OCI-LY7 (cell line): ENCODE results near the gene CDH19. TPM values are rescaled to one million over a fixed set of nuclear protein-coding genes. Genes with fewer than 3 reads are reported as not detected.
"Not testable (repeated sequence)": the region's sequence is repeated elsewhere in the genome, so short reads cannot be mapped to it uniquely, and the experiment has no call there.

ENCODE experiments used
- BruUV-seq: library from RNA; stranded (reverse); fragments of 400-500 nt; replicated peaks from 2 replicates; lab custom pipeline; 2021; lab: Mats Ljungman, UMichigan
- CTCF ChIA-PET: fragments of 300-600 bp; sonication (Branson Sonifier 250); formaldehyde crosslinking; loops from one replicate; lab custom pipeline; 2022; ENCODE audit warnings: antibody characterized with exemption; ENCODE audit not compliant: unreplicated experiment; lab: Charles Lee
- POLR2A ChIA-PET: fragments of 300-600 bp; sonication (Branson Sonifier 250); formaldehyde crosslinking; loops from one replicate; lab custom pipeline; 2022; ENCODE audit warnings: antibody characterized with exemption; lab: Charles Lee
- DNase-seq: peaks from one replicate; pipeline ENCODE4 v3.0.0-alpha.2; 2015; ENCODE audit warnings: low spot score
- H2AFZ ChIP-seq: fragments of 200-600 bp; sonication (generic), shearing (Covaris generic); 2 replicates; pipeline ENCODE4 v1.6.1; 2014; ENCODE audit warnings: mild to moderate bottlenecking, antibody characterized with exemption, low read length, moderate library complexity
- H3K27ac ChIP-seq: fragments of 200-600 bp; sonication (generic); 2 replicates; pipeline ENCODE4 v1.5.1; 2014; ENCODE audit warnings: mixed run types, low read depth, mild to moderate bottlenecking, moderate library complexity, low read length, inconsistent platforms; ENCODE audit not compliant: poor library complexity, severe bottlenecking
- H3K36me3 ChIP-seq: fragments of 200-600 bp; sonication (generic); 2 replicates; pipeline ENCODE4 v1.6.1; 2014; ENCODE audit warnings: mild to moderate bottlenecking, antibody characterized with exemption, low read length, moderate library complexity, mixed read lengths; ENCODE audit not compliant: insufficient read depth
- H3K4me1 ChIP-seq: fragments of 200-600 bp; sonication (generic); 2 replicates; pipeline ENCODE4 v1.5.1; 2014; ENCODE audit warnings: mild to moderate bottlenecking, low read length; ENCODE audit not compliant: insufficient read depth, poor library complexity, severe bottlenecking
- H3K4me2 ChIP-seq: fragments of 200-600 bp; sonication (generic); 2 replicates; pipeline ENCODE4 v1.6.1; 2014; ENCODE audit warnings: mild to moderate bottlenecking, low read length
- H3K4me3 ChIP-seq: fragments of 200-600 bp; sonication (generic); 2 replicates; pipeline ENCODE4 v1.5.1; 2014; ENCODE audit warnings: mild to moderate bottlenecking, low read depth, low read length; ENCODE audit not compliant: poor library complexity, severe bottlenecking
- H3K79me2 ChIP-seq: fragments of 200-600 bp; sonication (generic); 2 replicates; pipeline ENCODE4 v1.6.1; 2016; ENCODE audit warnings: low read depth, mild to moderate bottlenecking, low read length, moderate library complexity, mixed read lengths; ENCODE audit not compliant: insufficient read depth
- H3K9me2 ChIP-seq: fragments of 200-600 bp; sonication (generic); 2 replicates; pipeline ENCODE4 v1.6.1; 2016; ENCODE audit warnings: mild to moderate bottlenecking, low read length, mixed read lengths; ENCODE audit not compliant: insufficient read depth
- H3K9me3 ChIP-seq: fragments of 200-600 bp; sonication (generic); 2 replicates; pipeline ENCODE4 v1.6.1; 2014; ENCODE audit warnings: mild to moderate bottlenecking, mixed run types, low read length, mixed read lengths
- H4K20me1 ChIP-seq: fragments of 200-600 bp; sonication (generic); 2 replicates; pipeline ENCODE4 v1.6.1; 2014; ENCODE audit warnings: mild to moderate bottlenecking, antibody characterized with exemption, low read length, moderate library complexity, mixed read lengths; ENCODE audit not compliant: insufficient read depth
- EZH2phosphoT487 ChIP-seq: fragments of 200-600 bp; sonication (generic); IDR thresholded peaks from 2 replicates; pipeline ENCODE4 v1.6.1; 2018; ENCODE audit warnings: low read depth, borderline replicate concordance, mild to moderate bottlenecking, mixed run types, antibody characterized with exemption, low read length, moderate library complexity, mixed read lengths
- intact Hi-C: fragments of 100-400 bp; cut with micrococcal nuclease; formaldehyde crosslinking; loops from one replicate; pipeline ENCODE4 v1.10.0; 2022; ENCODE audit not compliant: unreplicated experiment
- total RNA-seq, 2 experiments: library from RNA; depleted of rRNA in 1 of 2; stranded (reverse); fragments of >200 nt in 1 of 2; shearing (Covaris generic) in 1 of 2; gene quantifications; 2 replicates each; pipeline ENCODE4 v1.2.3, GENCODE V29; 2014 to 2022
- TF ChIP-seq, protein P1 (sequence below): fragments of 200-600 bp; sonication (generic); conservative IDR thresholded peaks from 2 replicates; pipeline ENCODE4 v1.5.1; 2014; ENCODE audit warnings: mild to moderate bottlenecking, antibody characterized with exemption, low read length, moderate library complexity, mixed read lengths

The CDH19 gene
- total RNA-seq, 2 experiments from 2014 or later, result not detected

- no peak for TF ChIP-seq EZH2phosphoT487
- TF ChIP-seq, protein P1, sequence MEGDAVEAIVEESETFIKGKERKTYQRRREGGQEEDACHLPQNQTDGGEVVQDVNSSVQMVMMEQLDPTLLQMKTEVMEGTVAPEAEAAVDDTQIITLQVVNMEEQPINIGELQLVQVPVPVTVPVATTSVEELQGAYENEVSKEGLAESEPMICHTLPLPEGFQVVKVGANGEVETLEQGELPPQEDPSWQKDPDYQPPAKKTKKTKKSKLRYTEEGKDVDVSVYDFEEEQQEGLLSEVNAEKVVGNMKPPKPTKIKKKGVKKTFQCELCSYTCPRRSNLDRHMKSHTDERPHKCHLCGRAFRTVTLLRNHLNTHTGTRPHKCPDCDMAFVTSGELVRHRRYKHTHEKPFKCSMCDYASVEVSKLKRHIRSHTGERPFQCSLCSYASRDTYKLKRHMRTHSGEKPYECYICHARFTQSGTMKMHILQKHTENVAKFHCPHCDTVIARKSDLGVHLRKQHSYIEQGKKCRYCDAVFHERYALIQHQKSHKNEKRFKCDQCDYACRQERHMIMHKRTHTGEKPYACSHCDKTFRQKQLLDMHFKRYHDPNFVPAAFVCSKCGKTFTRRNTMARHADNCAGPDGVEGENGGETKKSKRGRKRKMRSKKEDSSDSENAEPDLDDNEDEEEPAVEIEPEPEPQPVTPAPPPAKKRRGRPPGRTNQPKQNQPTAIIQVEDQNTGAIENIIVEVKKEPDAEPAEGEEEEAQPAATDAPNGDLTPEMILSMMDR, result no peak
- Histone ChIP-seq H3K4me1 (no peaks in the 10 kb centered on the region), H3K27ac (no peak overlapping the region), H3K4me2 (no peak overlapping the region), H3K36me3 (no peaks in the 10 kb centered on the region), H3K9me3 (no peaks in the 10 kb centered on the region), H3K79me2 (no peaks in the 10 kb centered on the region), H3K9me2 (no peaks in the 10 kb centered on the region), H4K20me1 (no peaks in the 10 kb centered on the region), H3K4me3 (no peak overlapping the region), H2AFZ (no peak overlapping the region)
- ChIA-PET CTCF (no interaction called here), POLR2A (no interaction called here)
- no peak for DNase-seq
- BruUV-seq, result no TSS peak
- intact Hi-C loops, result no loop called here
These were observed 130.0 kb downstream of the CDH19 start for GRCh38 chr18:66473882-66474281.

DNA sequence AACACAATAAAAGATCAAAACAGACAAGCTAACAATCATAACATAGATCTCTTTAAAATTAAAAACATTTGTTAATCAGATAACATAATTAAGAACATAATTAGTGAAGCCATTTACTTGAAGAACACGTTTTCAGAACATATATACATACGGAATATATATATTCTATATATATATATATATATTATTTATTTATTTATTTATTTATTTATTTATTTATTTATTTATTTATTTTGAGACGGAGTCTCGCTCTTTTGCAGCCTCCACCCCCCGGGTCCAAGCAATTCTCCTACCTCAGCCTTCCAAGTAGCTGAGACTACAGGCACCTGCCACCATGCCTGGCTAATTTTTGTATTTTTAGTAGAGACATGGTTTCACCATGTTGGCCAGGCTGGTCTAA lies 137.7 kb downstream of the CDH19 start:
- H4K20me1 ChIP-seq, BruUV-seq, H3K4me3 ChIP-seq, H3K4me1 ChIP-seq, DNase-seq, H3K4me2 ChIP-seq, H3K79me2 ChIP-seq, H3K9me3 ChIP-seq, H3K36me3 ChIP-seq, H3K9me2 ChIP-seq, POLR2A ChIA-PET, H2AFZ ChIP-seq, CTCF ChIA-PET, intact Hi-C loops, H3K27ac ChIP-seq: not testable (repeated sequence)

GRCh38 chr18:66461344-66461743 lies 142.5 kb downstream of the CDH19 start:
- no peak overlapping the region for H2AFZ ChIP-seq
- no TSS peak for BruUV-seq
- no peaks in the 10 kb centered on the region for H3K9me2 ChIP-seq
- no peak overlapping the region for H3K4me3 ChIP-seq
- ChIA-PET CTCF (no interaction called here), POLR2A (no interaction called here)
- TF ChIP-seq EZH2phosphoT487, result no peak
- TF ChIP-seq, protein P1, result no peak
- no peak overlapping the region for H3K4me2 ChIP-seq
- H3K4me1 ChIP-seq, result no peaks in the 10 kb centered on the region
- intact Hi-C loops, result no loop called here
- H4K20me1 ChIP-seq, result no peaks in the 10 kb centered on the region
- H3K9me3 ChIP-seq, result no peaks in the 10 kb centered on the region
- no peak overlapping the region for H3K27ac ChIP-seq
- no peak for DNase-seq
- H3K36me3 ChIP-seq, result no peaks in the 10 kb centered on the region
- no peaks in the 10 kb centered on the region for H3K79me2 ChIP-seq
